ENCODE measurements around the gene C16orf89. TPM values are rescaled to one million over a fixed set of nuclear protein-coding genes. Genes with fewer than 3 reads are reported as not detected.
"Not testable (repeated sequence)": the region's sequence is repeated elsewhere in the genome, so short reads cannot be mapped to it uniquely, and the experiment has no call there.

Gene C16orf89
- total RNA-seq, 4 donors from 2014 or later, result not detected

- intact Hi-C loops (cut with DNase I; ENCODE audit: low total_unique reads); ATAC-seq; H3K27ac ChIP-seq; DNase-seq; H3K4me3 ChIP-seq; H3K9me3 ChIP-seq; H3K4me1 ChIP-seq; in situ Hi-C loops (cut with MboI; ENCODE audit: low sequenced_read_pairs in 4 of 4); H3K27me3 ChIP-seq: not testable (repeated sequence)
- peaks cover 0 to 23% of the 10 kb centered on the region in 2 donors for H3K36me3 ChIP-seq
Observed at GRCh38 chr16:5088086-5088790, 22.5 kb upstream of the C16orf89 start.

GRCh38 chr16:5085716-5086115, 20.0 kb upstream of the C16orf89 start:
- peaks cover 0 to 45% of the 10 kb centered on the region in 2 donors for H3K36me3 ChIP-seq
- H3K9me3 ChIP-seq; H3K27ac ChIP-seq; in situ Hi-C loops (cut with MboI; ENCODE audit: low sequenced_read_pairs in 4 of 4); intact Hi-C loops (cut with DNase I; ENCODE audit: low total_unique reads); DNase-seq; H3K4me1 ChIP-seq; H3K27me3 ChIP-seq; ATAC-seq; H3K4me3 ChIP-seq: not testable (repeated sequence)

GRCh38 chr16:5084802-5085201, 19.0 kb upstream of the C16orf89 start:
- in situ Hi-C loops (cut with MboI; ENCODE audit: low sequenced_read_pairs in 4 of 4), result not testable (repeated sequence)

GRCh38 chr16:5084099-5084731, 18.5 kb upstream of the C16orf89 start:
- H3K4me1 ChIP-seq; H3K9me3 ChIP-seq; H3K4me3 ChIP-seq; H3K27ac ChIP-seq; H3K27me3 ChIP-seq; intact Hi-C loops (cut with DNase I; ENCODE audit: low total_unique reads); ATAC-seq; in situ Hi-C loops (cut with MboI; ENCODE audit: low sequenced_read_pairs in 4 of 4); DNase-seq: not testable (repeated sequence)
- peaks cover 0 to 55% of the 10 kb centered on the region in 2 donors for H3K36me3 ChIP-seq

More at GRCh38 chr16:5084802-5085201, 19.0 kb upstream of the C16orf89 start:
- ATAC-seq; H3K4me3 ChIP-seq; H3K4me1 ChIP-seq; H3K27ac ChIP-seq; intact Hi-C loops (cut with DNase I; ENCODE audit: low total_unique reads); H3K9me3 ChIP-seq; H3K27me3 ChIP-seq: not testable (repeated sequence)
- TF ChIP-seq CTCF (IDR thresholded peaks at IDR 0.05 in 4 of 5, conservative IDR thresholded peaks at IDR 0.05 in 1 of 5), result peak in 4 of 5 experiments; percentile 33 to 61 (median 48)
- H3K36me3 ChIP-seq, result peaks cover 0 to 50% of the 10 kb centered on the region in 2 donors
- DNase-seq, result peak in 1 of 2 donors; percentile 35

- H3K4me3 ChIP-seq; intact Hi-C loops (cut with DNase I; ENCODE audit: low total_unique reads); H3K27ac ChIP-seq; in situ Hi-C loops (cut with MboI; ENCODE audit: low sequenced_read_pairs in 4 of 4); ATAC-seq; H3K9me3 ChIP-seq; DNase-seq; H3K4me1 ChIP-seq; H3K27me3 ChIP-seq: not testable (repeated sequence)
- H3K36me3 ChIP-seq, result peaks cover 0 to 54% of the 10 kb centered on the region in 2 donors
Observed at GRCh38 chr16:5083646-5084045, 17.9 kb upstream of the C16orf89 start.

GRCh38 chr16:5080996-5081395, 15.2 kb upstream of the C16orf89 start:
- H3K4me3 ChIP-seq; H3K4me1 ChIP-seq; H3K27me3 ChIP-seq; intact Hi-C loops (cut with DNase I; ENCODE audit: low total_unique reads); H3K9me3 ChIP-seq; DNase-seq; H3K27ac ChIP-seq; in situ Hi-C loops (cut with MboI; ENCODE audit: low sequenced_read_pairs in 4 of 4); ATAC-seq: not testable (repeated sequence)
- peaks cover 0 to 60% of the 10 kb centered on the region in 2 donors for H3K36me3 ChIP-seq

- DNase-seq; in situ Hi-C loops (cut with MboI; ENCODE audit: low sequenced_read_pairs in 4 of 4); ATAC-seq; H3K27me3 ChIP-seq; H3K4me3 ChIP-seq; H3K9me3 ChIP-seq; intact Hi-C loops (cut with DNase I; ENCODE audit: low total_unique reads); H3K27ac ChIP-seq; H3K4me1 ChIP-seq: not testable (repeated sequence)
- H3K36me3 ChIP-seq, result peaks cover 0 to 60% of the 10 kb centered on the region in 2 donors
Observed at GRCh38 chr16:5080461-5080860, 14.7 kb upstream of the C16orf89 start.

Measured in gastrocnemius medialis (tissue), 4 donors.